Nephron progenitor cell (in vitro differentiated cells): ENCODE data around the gene ANKS1B.

Source experiments
- DNase-seq: peaks from one replicate; pipeline ENCODE4 v3.0.0; 2021
- H3K27ac Mint-ChIP-seq: 2 replicates; pipeline ENCODE4 v1.8.0; 2021; ENCODE audit warnings: mild to moderate bottlenecking, moderate library complexity, mixed read lengths
- H3K27me3 Mint-ChIP-seq: 2 replicates; pipeline ENCODE4 v1.8.0; 2021; ENCODE audit warnings: mild to moderate bottlenecking, low read depth, mixed read lengths; ENCODE audit not compliant: poor library complexity
- H3K36me3 Mint-ChIP-seq: 2 replicates; pipeline ENCODE4 v1.8.0; 2021; ENCODE audit warnings: low read depth, mixed read lengths
- H3K4me1 Mint-ChIP-seq: 2 replicates; pipeline ENCODE4 v1.8.0; 2021; ENCODE audit warnings: mixed read lengths
- H3K4me3 Mint-ChIP-seq: 2 replicates; pipeline ENCODE4 v1.8.0; 2021; ENCODE audit warnings: mild to moderate bottlenecking, moderate library complexity, mixed read lengths
- H3K9me3 Mint-ChIP-seq: 2 replicates; pipeline ENCODE4 v1.8.0; 2021; ENCODE audit warnings: mild to moderate bottlenecking, moderate library complexity, mixed read lengths
- CTCF ChIP-seq: fragments of 200-600 bp; sonication (generic); IDR thresholded peaks from 2 replicates; pipeline ENCODE4 v1.5.0; 2021; ENCODE audit warnings: antibody characterized with exemption

ANKS1B gene

GRCh38 chr12:99004799-99005466, 979.8 kb downstream of the ANKS1B start:
- Mint-ChIP-seq H3K27ac (no peak overlapping the region), H3K36me3 (no peaks in the 10 kb centered on the region), H3K9me3 (no peaks in the 10 kb centered on the region), H3K4me3 (no peak overlapping the region), H3K4me1 (no peaks in the 10 kb centered on the region), H3K27me3 (peaks cover 17% of the 10 kb centered on the region)
- no peak for TF ChIP-seq CTCF
- no peak for DNase-seq

- Mint-ChIP-seq H3K36me3 (no peaks in the 10 kb centered on the region), H3K9me3 (no peaks in the 10 kb centered on the region), H3K27ac (no peak overlapping the region), H3K27me3 (peaks cover 14% of the 10 kb centered on the region), H3K4me1 (peaks cover 18% of the 10 kb centered on the region), H3K4me3 (no peak overlapping the region)
- no peak for TF ChIP-seq CTCF
- no peak for DNase-seq
Measured at GRCh38 chr12:99002731-99003130, 982.0 kb downstream of the ANKS1B start.

GRCh38 chr12:99002156-99002555, 982.6 kb downstream of the ANKS1B start:
- Mint-ChIP-seq H3K27me3 (peaks cover 11% of the 10 kb centered on the region), H3K27ac (no peak overlapping the region), H3K9me3 (no peaks in the 10 kb centered on the region), H3K36me3 (no peaks in the 10 kb centered on the region), H3K4me3 (no peak overlapping the region), H3K4me1 (peaks cover 18% of the 10 kb centered on the region)
- no peak for TF ChIP-seq CTCF
- DNase-seq, result no peak

GRCh38 chr12:98999559-98999958, 985.2 kb downstream of the ANKS1B start:
- H3K4me1 Mint-ChIP-seq, result peaks cover 20% of the 10 kb centered on the region
- no peak for DNase-seq

GRCh38 chr12:98998697-98999299, 985.9 kb downstream of the ANKS1B start:
- H3K9me3 Mint-ChIP-seq, result no peaks in the 10 kb centered on the region
- H3K4me1 Mint-ChIP-seq, result peaks cover 22% of the 10 kb centered on the region
- H3K4me3 Mint-ChIP-seq, result no peak overlapping the region
- no peaks in the 10 kb centered on the region for H3K36me3 Mint-ChIP-seq
- peak; percentile 82 for TF ChIP-seq CTCF
- peak; percentile 7 for DNase-seq
- peaks cover 7% of the 10 kb centered on the region for H3K27me3 Mint-ChIP-seq
- peak overlapping the region; percentile 55 for H3K27ac Mint-ChIP-seq

More at GRCh38 chr12:98999559-98999958, 985.2 kb downstream of the ANKS1B start:
- Mint-ChIP-seq H3K9me3 (no peaks in the 10 kb centered on the region), H3K27ac (no peak overlapping the region), H3K36me3 (no peaks in the 10 kb centered on the region), H3K4me3 (no peak overlapping the region), H3K27me3 (peaks cover 11% of the 10 kb centered on the region)
- TF ChIP-seq CTCF, result no peak

- Mint-ChIP-seq H3K9me3 (no peaks in the 10 kb centered on the region), H3K4me1 (peaks cover 22% of the 10 kb centered on the region), H3K27me3 (peaks cover 7% of the 10 kb centered on the region), H3K36me3 (no peaks in the 10 kb centered on the region), H3K27ac (no peak overlapping the region), H3K4me3 (no peak overlapping the region)
- no peak for TF ChIP-seq CTCF
- DNase-seq, result no peak
Measured at GRCh38 chr12:98997899-98998298, 986.8 kb downstream of the ANKS1B start.
